BLaER1 treated with 17β-estradiol and CSF1 and Interleukin-3, amounts not matched to agents 10 nM and 100 nM (cell line): ENCODE measurements around the gene TIAM2.

Source experiments
- H3K27ac ChIP-seq, 11 experiments: shearing (Covaris generic); formaldehyde crosslinking; 2 replicates each; pipeline ENCODE4 v1.8.1; 2022
- H3K27me3 ChIP-seq, 11 experiments: shearing (Covaris generic); formaldehyde crosslinking; 2 replicates each; pipeline ENCODE4 v1.8.1; 2022
- H3K36me3 ChIP-seq, 11 experiments: shearing (Covaris generic); formaldehyde crosslinking; 2 replicates each; pipeline ENCODE4 v1.8.1; 2022
- H3K4me1 ChIP-seq, 10 experiments: shearing (Covaris generic); formaldehyde crosslinking; 2 replicates each; pipeline ENCODE4 v1.8.1; 2022
- H3K4me2 ChIP-seq, 11 experiments: shearing (Covaris generic); formaldehyde crosslinking; 2 replicates each; pipeline ENCODE4 v1.8.1; 2022
- H3K4me3 ChIP-seq, 10 experiments: shearing (Covaris generic); formaldehyde crosslinking; 2 replicates each; pipeline ENCODE4 v1.8.1; 2022
- H3K9ac ChIP-seq, 11 experiments: shearing (Covaris generic); formaldehyde crosslinking; 2 replicates each; pipeline ENCODE4 v1.8.1; 2022
- H3K9me3 ChIP-seq, 11 experiments: shearing (Covaris generic); formaldehyde crosslinking; replicated peaks in 1 of 11; 2 replicates each; pipeline ENCODE4 v1.8.1; 2022
- H4K20me1 ChIP-seq, 11 experiments: shearing (Covaris generic); formaldehyde crosslinking; 2 replicates each; pipeline ENCODE4 v1.8.1; 2022
- Cebpa-rat ChIP-seq, 11 experiments: shearing (Covaris generic); IDR thresholded peaks; 2 replicates each; pipeline ENCODE4 v1.8.1; 2022

The TIAM2 gene

GRCh38 chr6:155162682-155163081 lies 167.6 kb downstream of the TIAM2 start:
- peaks cover 0 to 22% (median 0%) of the 10 kb centered on the region in 11 experiments; a peak in 4 of 22 replicates for H3K9me3 ChIP-seq
- H3K9ac ChIP-seq: no peak overlapping the region
- peaks cover 0 to 9% (median 6%) of the 10 kb centered on the region in 10 experiments; a peak in 13 of 20 replicates for H3K4me1 ChIP-seq
- no peak overlapping the region for H3K4me2 ChIP-seq
- no peaks in the 10 kb centered on the region for H4K20me1 ChIP-seq
- no peak for TF ChIP-seq Cebpa-rat (IDR thresholded peaks at IDR 0.05)
- H3K27ac ChIP-seq: no peak overlapping the region
- H3K27me3 ChIP-seq: no peaks in the 10 kb centered on the region
- no peaks in the 10 kb centered on the region for H3K36me3 ChIP-seq
- no peak overlapping the region for H3K4me3 ChIP-seq

GRCh38 chr6:155163601-155164000 lies 168.5 kb downstream of the TIAM2 start:
- no peak for TF ChIP-seq Cebpa-rat (IDR thresholded peaks at IDR 0.05)

GRCh38 chr6:155165029-155165710 lies 170.1 kb downstream of the TIAM2 start:
- H3K27ac ChIP-seq: no peak overlapping the region
- no peaks in the 10 kb centered on the region for H3K27me3 ChIP-seq
- H4K20me1 ChIP-seq: no peaks in the 10 kb centered on the region
- no peak overlapping the region for H3K9ac ChIP-seq
- H3K4me3 ChIP-seq: no peak overlapping the region
- 0 out of 22 replicates have a peak overlapping the region, but pooled peaks of 1 of the 11 experiments have one; percentile 7 for H3K4me2 ChIP-seq
- peaks cover 0 to 7% (median 2%) of the 10 kb centered on the region in 10 experiments; a peak in 8 of 20 replicates for H3K4me1 ChIP-seq
- no peak for TF ChIP-seq Cebpa-rat (IDR thresholded peaks at IDR 0.05)
- H3K9me3 ChIP-seq: peaks cover 0 to 16% (median 0%) of the 10 kb centered on the region in 11 experiments; a peak in 4 of 22 replicates
- no peaks in the 10 kb centered on the region for H3K36me3 ChIP-seq

More at GRCh38 chr6:155163601-155164000, 168.5 kb downstream of the TIAM2 start:
- H3K36me3 ChIP-seq: no peaks in the 10 kb centered on the region
- peaks cover 0 to 22% (median 0%) of the 10 kb centered on the region in 11 experiments; a peak in 4 of 22 replicates for H3K9me3 ChIP-seq
- no peak overlapping the region for H3K4me2 ChIP-seq
- H3K4me3 ChIP-seq: no peak overlapping the region
- no peaks in the 10 kb centered on the region for H3K27me3 ChIP-seq
- peaks cover 0 to 7% (median 2%) of the 10 kb centered on the region in 10 experiments; a peak in 8 of 20 replicates for H3K4me1 ChIP-seq
- H4K20me1 ChIP-seq: no peaks in the 10 kb centered on the region
- no peak overlapping the region for H3K9ac ChIP-seq
- H3K27ac ChIP-seq: no peak overlapping the region

GRCh38 chr6:155170519-155170918 lies 175.4 kb downstream of the TIAM2 start:
- Histone ChIP-seq H3K4me2 (no peak overlapping the region), H3K4me3 (no peak overlapping the region), H3K36me3 (no peaks in the 10 kb centered on the region), H3K27ac (no peak overlapping the region), H3K9me3 (no peaks in the 10 kb centered on the region), H3K27me3 (no peaks in the 10 kb centered on the region), H3K4me1 (peaks cover 0 to 13% (median 0%) of the 10 kb centered on the region in 10 experiments; a peak in 3 of 20 replicates), H3K9ac (no peak overlapping the region), H4K20me1 (no peaks in the 10 kb centered on the region)
- TF ChIP-seq Cebpa-rat (IDR thresholded peaks at IDR 0.05): no peak

GRCh38 chr6:155171109-155171746 lies 176.1 kb downstream of the TIAM2 start:
- Histone ChIP-seq H3K9me3 (no peaks in the 10 kb centered on the region), H3K36me3 (no peaks in the 10 kb centered on the region), H3K9ac (no peak overlapping the region), H4K20me1 (no peaks in the 10 kb centered on the region), H3K27ac (peak overlapping the region in 1 of 11 experiments; percentile 4; a peak in 1 of 22 replicates), H3K4me1 (peaks cover 0 to 13% (median 0%) of the 10 kb centered on the region in 10 experiments; a peak in 3 of 20 replicates), H3K4me2 (0 out of 22 replicates have a peak overlapping the region, but pooled peaks of 2 of the 11 experiments have one; percentile 2 to 8), H3K27me3 (no peaks in the 10 kb centered on the region), H3K4me3 (no peak overlapping the region)
- TF ChIP-seq Cebpa-rat (IDR thresholded peaks at IDR 0.05): no peak

GRCh38 chr6:155171747-155172449 lies 176.8 kb downstream of the TIAM2 start:
- no peaks in the 10 kb centered on the region for H3K9me3 ChIP-seq
- H3K27ac ChIP-seq: 0 out of 22 replicates have a peak overlapping the region, but pooled peaks of 1 of the 11 experiments have one; percentile 4
- H3K27me3 ChIP-seq: no peaks in the 10 kb centered on the region
- peaks cover 0 to 13% (median 0%) of the 10 kb centered on the region in 10 experiments; a peak in 3 of 20 replicates for H3K4me1 ChIP-seq
- no peak overlapping the region for H3K9ac ChIP-seq
- H3K4me2 ChIP-seq: no peak overlapping the region
- H3K36me3 ChIP-seq: no peaks in the 10 kb centered on the region
- no peak for TF ChIP-seq Cebpa-rat (IDR thresholded peaks at IDR 0.05)
- no peaks in the 10 kb centered on the region for H4K20me1 ChIP-seq
- H3K4me3 ChIP-seq: no peak overlapping the region

GRCh38 chr6:155173488-155173887 lies 178.4 kb downstream of the TIAM2 start:
- Histone ChIP-seq H3K4me1 (peaks cover 0 to 13% (median 0%) of the 10 kb centered on the region in 10 experiments; a peak in 3 of 20 replicates), H3K27ac (0 out of 22 replicates have a peak overlapping the region, but pooled peaks of 1 of the 11 experiments have one; percentile 46), H3K36me3 (no peaks in the 10 kb centered on the region), H4K20me1 (no peaks in the 10 kb centered on the region), H3K4me2 (no peak overlapping the region), H3K9ac (no peak overlapping the region), H3K4me3 (no peak overlapping the region), H3K9me3 (no peaks in the 10 kb centered on the region), H3K27me3 (no peaks in the 10 kb centered on the region)
- TF ChIP-seq Cebpa-rat (IDR thresholded peaks at IDR 0.05): no peak

GRCh38 chr6:155174576-155175211 lies 179.6 kb downstream of the TIAM2 start:
- H3K36me3 ChIP-seq: no peaks in the 10 kb centered on the region
- no peaks in the 10 kb centered on the region for H3K9me3 ChIP-seq
- no peak overlapping the region for H3K9ac ChIP-seq
- TF ChIP-seq Cebpa-rat (IDR thresholded peaks at IDR 0.05): no peak
- H3K27ac ChIP-seq: peak overlapping the region in 3 of 11 experiments; percentile 34 to 46 (median 38); a peak in 3 of 22 replicates
- H4K20me1 ChIP-seq: no peaks in the 10 kb centered on the region
- H3K4me3 ChIP-seq: no peak overlapping the region
- H3K4me2 ChIP-seq: no peak overlapping the region
- H3K27me3 ChIP-seq: no peaks in the 10 kb centered on the region
- H3K4me1 ChIP-seq: peaks cover 0 to 13% (median 0%) of the 10 kb centered on the region in 10 experiments; a peak in 3 of 20 replicates
